ENCODE measurements around the gene DGKB. TPM values are rescaled to one million over a fixed set of nuclear protein-coding genes. Genes with fewer than 3 reads are reported as not detected.

DGKB gene
- total RNA-seq, 1 experiment from 2014 or later: not detected

GRCh38 chr7:14400271-14400670, 502.3 kb downstream of the DGKB start:
- Histone ChIP-seq H3K4me3 (ENCODE audit: low read depth, low read length, poor library complexity, severe bottlenecking) (no peak overlapping the region), H3K36me3 (ENCODE audit: insufficient read depth, low read length, poor library complexity, severe bottlenecking) (no peaks in the 10 kb centered on the region), H3K27ac (ENCODE audit: low read depth, low read length, poor library complexity, severe bottlenecking) (no peak overlapping the region), H3K27me3 (replicated peaks; ENCODE audit: insufficient read depth, low read depth, low read length, poor library complexity) (no peaks in the 10 kb centered on the region), H3K9me3 (ENCODE audit: low read depth, low read length, poor library complexity, severe bottlenecking) (no peaks in the 10 kb centered on the region), H3K4me1 (ENCODE audit: insufficient read depth, low read length, poor library complexity, severe bottlenecking) (no peaks in the 10 kb centered on the region)
- intact Hi-C loops (cut with micrococcal nuclease; ENCODE audit: unreplicated experiment): no loop called here
- CTCF ChIA-PET: no interaction called here
- POLR2A ChIA-PET (ENCODE audit: low non-redundant PET): no interaction called here
- TF ChIP-seq CTCF (conservative IDR thresholded peaks at IDR 0.05; ENCODE audit: low read depth, low read length) (no peak), EZH2 (IDR thresholded peaks at IDR 0.05; ENCODE audit: borderline replicate concordance, low read depth, low read length, poor library complexity, severe bottlenecking) (no peak)
- no peak for DNase-seq (ENCODE audit: low spot score)
- BruUV-seq (replicated peaks): no TSS peak

- Histone ChIP-seq H3K27ac (ENCODE audit: low read depth, low read length, poor library complexity, severe bottlenecking) (no peak overlapping the region), H3K9me3 (ENCODE audit: low read depth, low read length, poor library complexity, severe bottlenecking) (no peaks in the 10 kb centered on the region), H3K36me3 (ENCODE audit: insufficient read depth, low read length, poor library complexity, severe bottlenecking) (no peaks in the 10 kb centered on the region), H3K27me3 (replicated peaks; ENCODE audit: insufficient read depth, low read depth, low read length, poor library complexity) (no peaks in the 10 kb centered on the region), H3K4me3 (ENCODE audit: low read depth, low read length, poor library complexity, severe bottlenecking) (no peak overlapping the region), H3K4me1 (ENCODE audit: insufficient read depth, low read length, poor library complexity, severe bottlenecking) (no peaks in the 10 kb centered on the region)
- intact Hi-C loops (cut with micrococcal nuclease; ENCODE audit: unreplicated experiment): no loop called here
- TF ChIP-seq EZH2 (IDR thresholded peaks at IDR 0.05; ENCODE audit: borderline replicate concordance, low read depth, low read length, poor library complexity, severe bottlenecking): no peak
- TF ChIP-seq CTCF (conservative IDR thresholded peaks at IDR 0.05; ENCODE audit: low read depth, low read length): no peak
- POLR2A ChIA-PET (ENCODE audit: low non-redundant PET): no interaction called here
- no peak for DNase-seq (ENCODE audit: low spot score)
- no TSS peak for BruUV-seq (replicated peaks)
- CTCF ChIA-PET: no interaction called here
Observed at GRCh38 chr7:14398526-14398925, 504.0 kb downstream of the DGKB start.

- Histone ChIP-seq H3K9me3 (ENCODE audit: low read depth, low read length, poor library complexity, severe bottlenecking) (no peaks in the 10 kb centered on the region), H3K36me3 (ENCODE audit: insufficient read depth, low read length, poor library complexity, severe bottlenecking) (no peaks in the 10 kb centered on the region), H3K4me1 (ENCODE audit: insufficient read depth, low read length, poor library complexity, severe bottlenecking) (no peaks in the 10 kb centered on the region), H3K4me3 (ENCODE audit: low read depth, low read length, poor library complexity, severe bottlenecking) (no peak overlapping the region), H3K27me3 (replicated peaks; ENCODE audit: insufficient read depth, low read depth, low read length, poor library complexity) (no peaks in the 10 kb centered on the region), H3K27ac (ENCODE audit: low read depth, low read length, poor library complexity, severe bottlenecking) (no peak overlapping the region)
- BruUV-seq (replicated peaks): no TSS peak
- ChIA-PET CTCF (no interaction called here), POLR2A (ENCODE audit: low non-redundant PET) (no interaction called here)
- intact Hi-C loops (cut with micrococcal nuclease; ENCODE audit: unreplicated experiment): no loop called here
- TF ChIP-seq CTCF (conservative IDR thresholded peaks at IDR 0.05; ENCODE audit: low read depth, low read length) (no peak), EZH2 (IDR thresholded peaks at IDR 0.05; ENCODE audit: borderline replicate concordance, low read depth, low read length, poor library complexity, severe bottlenecking) (no peak)
- DNase-seq (ENCODE audit: low spot score): no peak
Observed at GRCh38 chr7:14395860-14396259, 506.7 kb downstream of the DGKB start.
